HG03439 (cell line): ENCODE results near the gene C5orf47.

ENCODE experiments used
- ATAC-seq: cut with Tn5 transposase; IDR thresholded peaks from one replicate; pipeline ENCODE4 v1.9.1; 2021; ENCODE audit warnings: mild to moderate bottlenecking, moderate library complexity; ENCODE audit not compliant: unreplicated experiment

Gene C5orf47

DNA sequence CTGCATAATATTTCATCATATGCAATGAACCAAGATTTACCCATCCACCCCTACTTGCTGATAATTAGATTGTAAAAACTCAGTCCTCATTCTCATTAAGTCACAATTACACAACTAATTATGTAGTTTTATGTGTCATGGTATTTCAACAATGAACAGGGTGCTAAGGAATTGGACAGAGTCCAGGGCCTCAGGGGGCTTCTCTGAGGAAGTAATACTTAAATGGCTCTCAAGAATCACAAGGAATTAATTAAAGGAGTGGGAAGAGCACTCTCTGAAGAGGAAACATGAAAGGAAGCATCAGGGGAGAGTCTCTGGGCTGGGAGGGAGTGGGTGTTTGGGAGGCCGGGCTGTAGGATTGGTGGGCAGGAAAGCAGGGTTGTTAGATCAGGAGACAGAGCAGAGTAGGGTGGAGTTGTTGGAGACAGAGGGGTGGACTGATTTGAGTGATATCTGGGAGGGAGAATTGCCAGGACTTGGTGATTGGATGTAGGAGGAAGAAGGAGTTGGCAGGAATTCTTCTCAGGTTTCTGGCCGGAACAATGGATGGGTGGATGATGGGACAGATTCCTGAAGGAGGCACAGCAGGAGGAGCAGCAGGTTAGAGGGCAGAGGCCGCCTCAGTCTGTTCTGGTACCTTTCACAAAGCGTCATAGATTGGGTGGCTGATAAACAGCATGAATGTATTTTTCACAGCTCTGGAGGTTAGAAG, 33.6 kb downstream of the C5orf47 start:
- no peak for ATAC-seq

DNA sequence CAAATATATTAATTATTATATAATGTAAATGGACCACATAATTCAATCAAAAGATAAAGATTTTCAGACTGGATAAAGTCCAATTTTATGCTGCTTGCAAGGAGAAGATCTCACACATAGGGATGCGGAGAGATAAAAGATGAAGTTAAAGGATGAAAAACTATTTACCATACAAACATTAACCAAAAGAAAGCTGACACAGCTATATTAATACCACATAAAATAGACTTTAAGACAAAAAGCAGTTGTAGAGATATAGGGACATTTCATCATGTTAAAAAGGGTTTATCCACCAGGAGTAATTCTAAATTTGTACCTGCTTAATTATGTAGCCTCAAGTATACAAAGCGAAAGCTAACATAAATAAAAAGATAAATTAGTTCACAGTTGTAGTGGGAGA, 41.3 kb downstream of the C5orf47 start:
- ATAC-seq, result no peak

DNA sequence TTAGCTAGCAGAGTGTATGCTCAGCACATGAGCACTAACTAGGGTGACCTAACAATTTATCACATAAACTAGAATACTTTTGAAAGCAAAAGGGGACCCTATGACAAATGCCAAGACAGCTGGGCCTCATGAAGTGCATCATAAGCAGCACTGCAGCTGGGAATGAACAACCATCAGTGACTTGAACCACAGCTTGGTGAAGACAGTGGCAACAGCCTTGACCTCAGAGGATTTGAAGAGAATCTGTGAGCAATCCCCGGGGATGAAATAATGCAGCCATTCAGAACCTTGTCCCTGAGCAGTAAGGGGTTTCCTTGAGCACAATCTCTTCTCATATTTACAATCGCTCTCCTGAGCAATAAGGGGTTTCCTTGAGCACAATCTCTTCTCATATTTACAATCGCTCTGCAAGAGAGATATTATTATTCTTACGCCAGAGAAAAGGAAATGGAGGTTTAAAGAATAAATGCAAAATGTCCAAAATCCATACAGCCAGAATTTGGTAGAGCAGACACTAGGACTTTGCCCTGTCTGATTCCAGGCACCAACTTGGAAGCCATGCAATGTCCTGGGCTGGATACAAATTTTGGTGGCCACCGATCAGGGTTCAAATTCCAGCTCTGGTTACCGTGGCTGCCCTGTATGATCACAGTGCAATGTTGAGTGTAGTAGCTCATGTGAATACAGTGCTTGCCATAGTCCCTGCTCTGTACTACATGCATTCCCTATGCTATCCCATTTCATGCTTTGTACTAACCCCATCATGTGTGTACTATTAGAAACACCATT, 55.7 kb downstream of the C5orf47 start:
- ATAC-seq, result no peak

DNA sequence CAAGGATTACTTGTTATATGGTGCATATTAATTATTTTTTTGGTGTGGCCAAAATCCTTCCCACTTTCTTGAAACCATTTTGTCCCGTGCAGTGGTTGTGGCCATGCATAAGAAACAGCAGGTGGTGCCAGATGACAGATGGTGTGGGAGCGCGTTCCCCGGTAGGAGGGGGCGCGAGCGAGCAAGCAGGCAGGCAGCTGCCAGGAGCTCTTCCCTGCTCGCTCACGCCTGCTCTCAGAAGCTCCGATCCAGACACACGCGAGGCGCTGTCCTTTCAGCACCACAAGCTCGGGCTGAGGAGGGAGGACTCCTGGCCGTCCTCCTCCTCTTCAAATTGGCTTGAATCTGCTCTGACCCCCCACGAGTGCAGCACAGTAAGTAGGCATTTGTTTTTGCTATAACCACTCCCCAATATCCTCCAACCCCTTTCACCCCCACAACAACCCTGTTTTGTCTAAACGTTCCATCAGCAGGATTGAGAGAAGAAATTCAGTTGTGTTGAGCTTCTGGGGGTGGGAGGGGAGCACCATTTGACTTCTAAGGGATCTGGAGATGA, 56.6 kb downstream of the C5orf47 start, which contains the start of gene NSG2:
Gene NSG2 (plus strand): TSS at position 237 of the 556 bp plus-strand sequence. CDS start 1,050 bp downstream, outside the sequence.
- peak; percentile 74 for ATAC-seq

DNA sequence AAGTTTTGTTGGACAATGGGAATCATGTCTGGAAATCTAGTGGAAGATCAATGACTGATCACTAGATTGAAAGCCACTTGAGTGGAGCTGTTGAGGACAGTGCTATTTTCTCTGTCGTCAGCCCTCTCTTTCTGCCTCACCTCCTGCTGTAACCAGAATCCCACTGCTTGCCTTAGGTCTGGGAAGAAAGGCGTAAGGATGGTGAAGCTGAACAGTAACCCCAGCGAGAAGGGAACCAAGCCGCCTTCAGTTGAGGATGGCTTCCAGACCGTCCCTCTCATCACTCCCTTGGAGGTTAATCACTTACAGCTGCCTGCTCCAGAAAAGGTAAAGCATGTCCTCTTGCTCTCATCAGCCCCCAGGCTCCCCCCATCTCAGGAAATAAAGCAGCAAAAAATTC, 57.6 kb downstream of the C5orf47 start:
- ATAC-seq, result no peak

DNA sequence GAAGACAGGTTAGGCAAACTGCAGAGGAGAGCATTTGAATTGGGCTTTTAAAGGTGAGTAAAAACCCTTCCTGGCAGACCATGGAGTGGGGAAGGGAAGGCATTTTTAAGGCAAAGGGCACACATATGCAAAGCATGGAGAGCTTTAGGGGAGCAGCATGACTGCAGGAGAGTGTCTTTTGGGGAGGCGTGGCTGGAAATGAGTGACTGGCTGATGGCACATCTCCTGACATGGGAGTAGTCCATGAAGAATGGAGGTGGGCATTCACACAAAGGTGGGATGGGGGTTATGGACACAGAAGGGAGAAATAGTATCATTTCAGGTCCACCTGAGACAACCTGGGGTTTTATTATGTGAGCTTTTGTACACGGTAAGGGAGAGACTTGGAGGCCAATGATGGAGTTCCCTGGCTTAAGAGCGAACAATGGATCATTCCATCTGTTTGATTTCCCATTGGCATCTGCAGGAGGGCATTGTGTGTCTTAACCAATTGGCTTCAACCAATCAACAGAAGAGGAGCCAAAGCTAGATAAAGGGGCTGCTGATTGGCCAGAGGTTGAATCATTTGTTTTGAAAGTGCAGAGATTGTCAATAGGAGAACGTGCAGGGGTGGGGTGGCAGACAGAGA, 58.6 kb downstream of the C5orf47 start:
- no peak for ATAC-seq

DNA sequence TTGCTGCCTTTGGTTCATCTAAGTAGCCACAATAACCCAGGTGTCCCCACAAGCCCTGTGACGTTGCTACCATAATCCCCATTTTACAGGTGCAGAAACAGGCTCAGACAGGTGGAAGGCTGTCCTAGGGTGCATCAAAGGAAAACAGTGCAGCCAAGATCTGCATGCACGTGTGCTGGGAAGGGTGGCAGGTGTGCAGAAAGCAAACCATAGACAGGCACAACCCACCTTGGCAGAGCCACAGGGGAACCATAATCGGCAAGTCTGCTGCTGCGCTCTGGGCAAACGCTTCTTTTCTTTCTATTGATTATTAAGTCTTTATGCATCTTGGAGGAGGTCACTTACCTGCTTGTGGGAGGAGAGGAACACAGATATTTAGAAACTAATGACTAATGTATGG, 63.7 kb downstream of the C5orf47 start:
- ATAC-seq, result no peak

DNA sequence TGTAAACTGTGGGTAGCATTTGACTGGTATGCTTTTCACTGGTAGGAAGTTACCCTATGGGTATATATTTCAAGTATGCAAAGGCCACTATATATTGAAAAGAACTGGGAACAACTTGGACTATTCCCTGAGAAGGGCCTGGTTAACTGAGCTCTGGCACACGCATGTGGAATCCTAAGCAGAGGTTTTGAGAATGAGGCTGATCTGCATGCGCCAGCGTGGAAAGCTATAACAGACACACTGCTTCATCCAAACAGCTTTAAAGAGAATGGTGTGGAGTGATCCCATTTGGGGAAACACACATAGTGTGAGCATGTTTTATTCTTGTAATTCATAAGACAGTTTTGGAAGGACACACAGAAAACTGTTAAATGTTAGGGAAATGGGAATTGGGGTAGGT, 64.9 kb downstream of the C5orf47 start:
- ATAC-seq, result no peak
